HG03025 (cell line): ENCODE results near the gene ZDHHC8.
A peak's percentile ranks its signal among the peaks of the same experiment; 100 is the strongest.

ENCODE experiments used
- ATAC-seq: cut with Tn5 transposase; IDR thresholded peaks from one replicate; pipeline ENCODE4 v1.9.1; 2021; ENCODE audit warnings: mild to moderate bottlenecking, moderate library complexity; ENCODE audit not compliant: unreplicated experiment, low FRiP score

Gene ZDHHC8

DNA sequence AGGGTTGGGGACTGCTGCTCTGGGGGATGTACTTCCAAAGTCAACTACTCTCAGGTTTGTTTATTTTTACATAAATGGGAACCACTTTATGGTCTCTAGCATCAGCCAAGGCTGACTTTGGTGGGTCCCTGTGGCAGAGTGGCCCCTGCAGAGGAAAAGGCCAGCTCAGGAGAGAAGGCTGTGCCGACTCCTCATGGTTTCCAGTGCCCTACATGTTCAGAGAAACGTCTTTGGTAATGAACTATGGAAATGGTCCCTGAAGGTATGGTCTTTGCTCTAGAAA is 3.0 kb upstream of the ZDHHC8 start:
- ATAC-seq, result no peak

DNA sequence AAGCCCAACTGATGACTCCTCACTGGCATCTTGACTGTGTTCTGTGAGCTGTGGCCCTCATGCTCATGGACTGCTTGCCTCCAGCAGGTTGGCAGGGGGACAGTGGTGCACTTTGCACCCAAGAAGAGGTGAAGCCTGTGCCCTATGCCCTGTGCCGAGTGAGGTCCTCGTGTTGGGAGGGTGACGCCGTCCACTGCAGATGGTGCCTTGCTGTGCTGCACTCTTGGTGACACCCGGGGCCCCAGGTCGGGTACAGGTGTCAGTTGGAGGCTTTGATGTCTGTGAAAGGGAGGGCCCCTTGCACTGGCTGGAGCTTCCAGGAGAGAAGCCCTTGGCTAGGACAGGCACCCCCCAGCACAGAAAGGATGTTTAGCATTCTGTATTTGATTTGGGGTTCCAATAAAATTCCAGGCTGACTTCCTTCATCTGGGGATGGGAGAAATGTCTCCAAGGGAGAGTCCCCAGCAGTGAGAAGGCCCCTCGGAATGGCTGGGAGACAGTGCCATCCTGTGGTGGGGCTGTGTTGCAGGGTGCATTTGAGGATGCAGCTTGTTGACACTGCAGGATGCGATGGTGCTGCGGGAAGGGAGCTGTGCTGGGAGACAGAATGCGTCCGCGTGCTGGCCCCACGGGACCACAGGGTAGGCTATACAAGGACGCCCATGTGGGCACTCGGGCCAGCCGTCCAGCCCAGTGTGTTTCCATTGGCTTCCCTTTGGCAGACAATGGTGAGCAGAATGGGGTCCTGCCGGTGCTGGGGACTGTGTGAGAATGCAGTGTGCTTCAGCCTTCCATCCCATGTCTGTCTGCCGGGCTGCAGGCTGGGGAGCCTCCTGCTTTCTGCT is 2.5 kb upstream of the ZDHHC8 start:
- ATAC-seq, result no peak

DNA sequence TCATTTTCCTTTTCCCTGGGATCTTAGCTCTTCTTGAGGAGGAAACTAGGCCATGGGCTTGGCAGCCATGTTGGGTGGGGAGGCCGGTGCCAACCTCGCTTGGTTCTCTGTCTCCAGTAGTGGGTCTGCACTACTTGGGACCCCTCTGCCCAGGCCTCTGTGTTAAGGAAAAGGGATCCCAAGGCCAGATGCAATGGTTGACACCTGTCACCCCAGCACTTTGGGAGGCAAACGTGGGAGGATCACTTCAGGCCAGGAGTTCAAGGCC is 1.9 kb upstream of the ZDHHC8 start:
- ATAC-seq, result no peak

DNA sequence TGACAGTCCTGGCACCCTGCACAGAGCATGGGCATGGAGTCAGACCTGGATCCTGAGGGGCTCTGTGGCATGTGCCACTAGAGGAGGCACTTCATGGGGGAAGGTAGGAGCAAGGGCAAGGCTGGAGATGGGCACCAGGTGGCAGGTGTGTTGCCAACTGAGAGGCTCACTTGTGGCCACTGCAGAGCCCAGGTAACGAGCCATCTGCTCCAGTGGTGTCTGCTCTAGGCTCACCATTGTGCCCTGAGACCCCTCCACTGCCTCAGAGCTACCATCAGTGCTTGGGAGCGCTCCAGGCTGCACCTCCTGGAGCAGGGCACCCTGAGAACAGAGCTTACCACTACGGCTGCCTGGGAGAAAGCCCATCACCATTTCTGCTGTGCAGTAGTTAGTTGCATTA is 1.3 kb upstream of the ZDHHC8 start:
- ATAC-seq, result no peak

DNA sequence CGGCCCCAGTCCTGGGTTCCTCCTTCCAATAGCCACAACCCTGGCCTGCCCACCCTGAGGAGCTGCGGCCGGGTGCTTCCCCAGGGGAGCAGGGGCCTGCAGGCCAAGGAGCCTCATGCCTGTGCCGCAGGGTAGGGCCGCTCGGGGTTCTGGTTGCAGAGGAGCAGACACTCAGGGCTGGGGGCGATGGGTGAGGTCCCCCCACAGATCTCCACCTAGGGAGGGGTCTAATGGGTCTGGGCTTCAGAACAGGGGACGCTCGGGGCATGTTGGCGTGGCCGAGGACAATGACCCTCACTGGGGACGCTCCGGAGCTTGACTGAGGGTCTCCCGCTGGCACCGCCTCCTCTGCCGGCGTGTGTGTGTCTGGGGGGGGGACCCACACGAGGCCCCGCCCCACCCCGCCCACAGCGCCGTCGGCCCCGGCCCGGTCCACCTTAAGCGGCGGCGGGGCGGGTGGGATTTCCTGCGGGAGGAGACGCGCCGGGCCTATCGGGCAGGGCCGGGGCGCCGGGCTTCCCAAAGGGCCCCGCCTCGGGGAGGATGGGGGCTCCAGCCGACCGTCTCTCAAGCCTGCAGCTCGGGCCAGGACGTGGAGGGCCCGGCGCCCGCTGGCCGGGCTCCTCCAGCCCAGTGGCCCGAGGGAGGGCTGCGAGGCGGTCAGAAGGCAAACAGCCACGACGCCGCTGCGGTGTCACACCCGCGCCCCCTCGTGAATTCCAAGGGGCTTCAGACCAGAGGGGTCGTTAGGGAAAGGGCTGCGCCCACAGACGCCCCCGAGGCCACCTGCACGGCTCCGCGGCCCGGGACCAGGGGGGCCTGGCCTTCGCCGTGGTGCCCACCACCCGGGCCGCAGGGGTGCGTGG is 640 bp upstream of the ZDHHC8 start:
- ATAC-seq, result peak; percentile 39

DNA sequence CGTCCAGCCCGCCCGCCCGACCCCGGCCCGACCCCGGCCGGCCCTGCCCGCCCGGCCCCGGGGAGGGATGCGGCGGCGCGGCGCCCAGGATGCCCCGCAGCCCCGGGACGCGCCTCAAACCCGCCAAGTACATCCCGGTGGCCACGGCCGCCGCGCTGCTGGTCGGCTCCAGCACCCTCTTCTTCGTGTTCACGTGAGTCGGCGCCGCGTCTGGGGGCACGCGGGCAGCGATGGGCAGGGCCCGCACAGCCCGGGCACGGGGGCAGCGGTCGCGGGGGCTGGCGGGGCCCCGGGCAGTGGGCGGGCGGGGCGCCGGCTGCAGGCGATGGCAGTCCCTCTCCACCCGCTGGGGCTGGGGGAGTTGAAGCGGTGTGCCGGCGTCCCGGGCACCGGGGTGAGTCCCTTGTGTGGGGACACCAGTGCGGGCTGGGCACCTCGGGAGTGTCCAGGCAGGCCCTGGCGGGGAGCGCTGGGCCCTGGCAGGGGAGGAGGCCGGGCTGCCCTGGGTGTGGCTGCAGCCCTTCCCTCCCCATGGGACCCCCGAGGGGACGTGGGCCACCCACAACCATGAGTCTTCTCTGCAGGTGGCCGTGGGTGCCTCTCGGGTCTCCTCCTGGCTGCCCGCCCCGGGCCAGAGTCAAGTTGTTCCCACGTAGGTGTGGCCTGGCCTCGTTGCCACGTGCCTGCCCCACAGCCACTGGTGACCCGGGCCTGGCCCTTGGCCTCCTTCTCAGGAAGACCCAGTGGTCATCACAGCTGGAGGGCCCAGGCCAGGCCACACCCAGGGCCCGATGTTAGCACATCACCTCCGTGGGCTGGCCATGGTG is 468 bp downstream of the ZDHHC8 start:
- ATAC-seq, result no peak

DNA sequence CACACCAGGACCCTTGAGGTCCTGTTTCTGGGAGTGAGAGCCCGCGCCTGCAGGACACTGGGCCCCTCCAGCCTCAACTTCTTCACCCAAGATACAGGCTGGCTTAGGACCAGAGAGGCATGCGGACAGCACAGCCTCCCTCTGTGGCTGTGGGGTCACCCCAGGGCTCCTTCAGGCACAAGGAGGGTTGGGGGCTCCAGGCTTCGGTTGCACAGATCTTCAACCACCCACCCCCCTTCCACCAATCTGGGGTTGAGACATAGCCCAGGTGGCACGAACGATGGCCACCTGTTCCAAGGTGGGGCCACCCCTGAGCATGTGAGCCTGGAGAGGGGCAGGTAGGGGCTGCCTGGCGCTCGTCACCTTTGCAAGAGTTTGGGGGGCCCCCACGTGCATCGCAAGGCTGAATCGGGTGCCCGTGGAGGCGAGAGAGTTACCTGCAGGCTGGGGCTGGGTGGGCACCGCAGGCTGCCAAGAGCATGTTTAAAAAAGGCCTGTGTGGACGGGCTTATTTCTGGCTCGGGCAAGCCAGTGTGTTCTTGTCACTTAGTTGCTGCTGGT is 1.2 kb downstream of the ZDHHC8 start:
- ATAC-seq, result no peak

DNA sequence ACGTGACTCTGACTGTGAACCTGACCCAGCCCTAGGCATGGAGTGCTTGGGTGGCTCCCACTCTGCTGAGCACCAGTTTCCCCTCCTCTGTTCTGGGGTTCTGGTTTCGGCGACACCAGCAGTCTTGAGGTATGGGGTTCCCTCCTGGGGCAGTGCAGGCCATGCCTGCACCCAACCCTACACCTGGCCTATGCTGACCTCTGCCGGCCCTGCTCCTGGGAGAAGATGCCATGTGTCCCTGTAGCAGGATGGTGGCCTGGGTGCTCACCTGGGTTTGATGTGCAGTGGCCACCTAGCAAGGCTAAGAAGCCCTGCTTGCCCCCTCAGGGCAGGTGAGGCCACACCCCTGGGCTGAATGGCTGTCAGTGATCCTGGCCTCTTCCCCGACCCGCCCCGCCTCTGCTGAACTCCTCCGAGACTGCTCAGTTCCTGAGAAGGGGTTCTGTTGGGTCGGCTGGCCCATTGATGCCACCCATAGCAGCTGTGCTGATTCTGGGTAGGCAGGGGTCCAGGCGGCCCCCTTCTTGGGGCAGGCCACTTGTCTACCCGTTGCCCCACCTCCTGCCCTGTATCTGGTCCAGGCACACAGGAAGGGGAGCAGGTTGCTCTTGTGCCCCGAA is 2.4 kb downstream of the ZDHHC8 start:
- no peak for ATAC-seq

DNA sequence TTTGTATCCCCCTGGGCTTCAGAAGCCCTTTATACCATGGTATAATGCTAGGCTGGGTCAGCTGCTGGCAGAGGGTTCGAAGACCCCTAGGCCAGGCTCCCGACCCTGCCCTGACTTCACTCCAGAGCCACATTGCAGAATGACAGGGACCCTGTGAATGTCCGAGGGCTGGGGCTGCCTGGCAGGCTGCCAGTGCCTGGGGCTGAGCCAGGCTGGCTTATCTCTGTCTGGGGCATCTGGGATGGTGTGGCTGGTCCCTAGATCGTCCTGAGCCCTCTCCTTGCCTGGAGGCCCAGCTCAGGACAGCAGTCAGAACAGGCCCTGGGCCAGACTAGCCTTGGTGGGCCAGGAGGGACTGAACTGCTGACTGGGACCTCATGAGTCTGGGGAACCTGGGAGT is 3.7 kb downstream of the ZDHHC8 start:
- ATAC-seq, result no peak

DNA sequence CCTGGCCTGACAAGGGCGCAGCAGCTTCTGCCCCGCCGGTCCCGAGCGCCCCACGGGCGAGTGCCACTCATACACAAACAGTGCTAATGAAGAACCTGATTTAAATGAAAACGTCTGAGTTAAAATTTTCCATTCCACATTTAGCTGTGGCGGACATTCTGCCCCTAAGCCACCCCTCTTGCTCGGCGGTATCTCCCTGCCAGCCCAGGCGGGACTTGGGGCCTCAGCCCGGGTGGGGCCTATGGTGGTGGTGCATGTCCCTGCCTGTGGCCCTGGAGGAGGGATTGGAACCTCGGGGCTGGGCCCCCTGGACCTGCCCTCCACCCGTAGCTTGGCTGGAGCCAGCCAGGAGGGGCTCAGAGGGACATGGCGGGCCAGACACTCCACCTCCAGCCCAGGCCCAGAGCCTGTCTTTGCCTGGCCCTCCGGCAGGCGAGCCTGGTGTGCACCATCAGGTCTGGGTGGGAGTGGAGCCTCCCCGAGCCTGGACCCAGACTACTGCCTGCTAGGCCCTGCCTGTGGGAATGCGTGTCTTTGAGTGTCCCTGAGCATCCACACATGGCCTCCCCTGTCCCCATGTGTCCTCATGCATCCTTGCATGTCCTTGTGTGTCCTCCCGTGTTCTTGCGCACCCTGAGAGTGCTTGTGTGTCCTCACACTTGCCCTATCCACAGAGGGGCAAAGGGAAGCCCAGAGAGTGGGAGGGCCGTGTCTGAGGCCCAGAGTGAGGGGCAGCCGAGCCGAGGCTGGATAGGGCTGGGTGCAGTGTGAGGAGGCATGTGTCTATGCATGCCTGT is 4.4 kb downstream of the ZDHHC8 start:
- ATAC-seq, result no peak

DNA sequence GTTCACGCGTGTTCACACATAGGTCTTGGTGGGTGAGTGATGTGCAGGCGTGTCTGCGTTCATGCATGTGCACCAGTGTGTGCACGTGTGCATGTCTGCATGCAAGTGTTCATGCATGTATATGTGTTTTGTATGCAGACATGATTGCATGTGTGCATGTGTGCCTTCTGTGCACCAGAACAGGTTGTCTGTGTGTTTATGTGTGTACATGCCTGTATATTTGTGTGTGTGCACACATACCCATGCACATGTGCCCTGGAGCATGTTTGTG is 4.9 kb downstream of the ZDHHC8 start:
- no peak for ATAC-seq

DNA sequence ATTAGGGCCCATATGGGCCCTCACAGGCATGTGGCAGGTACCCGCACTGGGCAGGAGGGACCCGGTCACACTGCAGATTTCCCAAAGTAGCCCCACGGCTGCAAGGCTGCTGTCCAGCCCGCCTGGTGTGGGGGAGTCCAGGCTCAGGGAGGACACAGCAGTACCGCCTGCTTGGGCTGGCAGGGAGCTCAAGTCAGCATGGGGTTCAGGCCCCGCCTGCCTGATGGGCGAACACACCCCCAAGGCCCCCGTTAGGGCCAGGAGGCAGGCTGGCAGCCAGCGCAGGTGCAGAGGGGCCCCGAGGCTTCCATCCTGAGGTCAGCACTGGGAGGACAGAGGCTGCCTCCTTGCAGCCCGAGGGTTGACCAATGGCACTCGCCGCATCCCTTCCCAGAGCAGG is 5.5 kb downstream of the ZDHHC8 start:
- ATAC-seq, result no peak

DNA sequence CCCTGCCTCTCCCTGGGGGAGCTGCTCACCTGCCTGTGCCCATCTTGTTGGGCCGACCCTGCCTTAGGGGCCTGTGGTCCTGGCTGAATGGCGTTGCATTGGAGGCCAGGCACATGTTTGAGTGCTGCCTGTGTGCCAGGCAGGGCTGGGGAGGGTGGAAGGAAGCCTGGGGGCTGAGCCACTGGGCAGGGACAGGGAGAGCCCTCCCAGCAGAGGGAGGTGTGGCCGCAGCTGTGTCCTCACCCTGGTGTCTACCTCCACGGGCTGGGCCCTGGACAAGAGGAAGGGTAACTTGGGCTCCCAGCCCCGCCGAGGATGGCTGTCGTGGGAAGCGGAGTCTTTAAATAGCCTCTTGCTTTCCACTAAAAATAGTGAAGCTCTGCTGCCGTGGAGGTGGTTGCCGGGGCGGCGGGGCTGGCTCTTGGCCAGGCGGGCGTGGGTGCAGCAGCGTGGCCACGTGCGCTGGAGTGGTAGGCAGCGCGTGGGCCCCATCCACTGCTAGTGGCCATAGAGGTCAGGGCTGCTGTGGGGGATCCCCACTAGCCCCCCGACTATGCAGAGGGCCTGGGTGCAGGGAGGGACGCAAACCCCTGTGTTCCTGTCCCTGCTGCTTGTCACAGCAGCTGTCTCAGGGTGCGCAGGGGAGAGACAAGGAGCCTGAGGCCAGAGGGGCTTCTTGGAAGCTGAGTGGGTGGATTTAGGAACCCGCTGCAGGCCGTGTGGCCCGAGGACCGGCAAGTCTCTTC is 6.2 kb downstream of the ZDHHC8 start:
- ATAC-seq, result no peak

DNA sequence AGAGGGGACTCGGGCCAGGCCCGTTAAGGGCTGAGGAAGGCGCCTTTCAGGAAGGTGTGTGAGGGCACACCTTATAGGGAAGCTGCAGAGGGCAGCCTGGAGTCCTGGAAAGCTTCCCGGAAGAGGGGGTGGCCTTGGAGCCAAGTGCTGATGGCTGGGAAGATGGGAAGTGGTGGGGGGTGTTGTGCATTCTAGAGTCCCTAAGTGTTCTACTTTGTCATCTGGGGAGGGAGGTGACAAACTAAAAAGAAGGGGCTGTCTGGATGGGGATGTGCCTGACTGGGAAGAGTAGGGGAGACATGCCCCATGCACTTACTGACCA is 6.8 kb downstream of the ZDHHC8 start:
- no peak for ATAC-seq

DNA sequence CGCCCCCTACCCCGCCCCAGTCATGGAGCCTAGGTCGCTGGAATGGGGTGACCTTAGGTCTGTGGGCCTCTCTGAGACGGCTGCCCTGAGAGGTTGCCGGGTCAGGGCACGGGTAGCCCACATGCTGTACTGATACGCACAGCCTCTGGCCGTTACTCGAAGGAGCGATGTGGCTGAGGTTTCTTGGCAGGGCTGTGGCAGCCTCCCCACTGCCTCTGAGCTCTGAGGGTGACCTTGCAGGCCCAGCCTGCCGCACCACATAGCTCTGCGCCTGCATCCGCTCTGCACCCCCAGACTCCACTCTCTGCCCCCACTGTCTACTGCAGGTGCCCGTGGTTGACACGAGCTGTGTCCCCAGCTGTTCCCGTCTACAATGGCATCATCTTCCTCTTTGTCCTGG is 7.3 kb downstream of the ZDHHC8 start:
- ATAC-seq, result no peak

DNA sequence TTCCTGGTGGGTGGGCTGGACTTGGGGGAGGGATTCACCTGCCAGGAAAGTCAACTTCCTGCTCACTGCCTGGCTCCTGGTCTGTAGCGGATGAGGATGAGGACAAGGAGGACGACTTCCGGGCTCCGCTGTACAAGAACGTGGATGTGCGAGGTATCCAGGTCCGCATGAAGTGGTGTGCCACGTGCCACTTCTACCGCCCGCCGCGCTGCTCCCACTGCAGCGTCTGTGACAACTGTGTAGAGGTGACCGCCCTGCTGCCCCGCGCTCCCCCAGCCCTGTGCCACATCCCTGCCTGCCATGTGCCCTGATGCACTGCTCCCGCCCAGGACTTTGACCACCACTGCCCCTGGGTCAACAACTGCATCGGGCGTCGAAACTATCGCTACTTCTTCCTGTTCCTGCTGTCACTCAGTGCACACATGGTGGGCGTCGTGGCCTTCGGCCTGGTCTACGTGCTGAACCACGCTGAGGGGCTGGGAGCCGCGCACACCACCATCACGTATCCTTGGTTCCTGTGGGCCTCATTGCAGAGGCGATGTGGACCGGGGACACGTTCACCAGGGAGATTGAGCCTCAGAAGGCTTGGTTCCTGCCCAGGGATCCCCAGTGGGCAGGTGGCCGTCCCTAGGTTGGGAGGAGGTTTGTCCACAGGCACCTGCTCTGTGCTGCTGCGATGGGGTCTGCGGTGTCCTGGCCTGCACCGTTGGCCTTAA is 7.9 kb downstream of the ZDHHC8 start:
- no peak for ATAC-seq

DNA sequence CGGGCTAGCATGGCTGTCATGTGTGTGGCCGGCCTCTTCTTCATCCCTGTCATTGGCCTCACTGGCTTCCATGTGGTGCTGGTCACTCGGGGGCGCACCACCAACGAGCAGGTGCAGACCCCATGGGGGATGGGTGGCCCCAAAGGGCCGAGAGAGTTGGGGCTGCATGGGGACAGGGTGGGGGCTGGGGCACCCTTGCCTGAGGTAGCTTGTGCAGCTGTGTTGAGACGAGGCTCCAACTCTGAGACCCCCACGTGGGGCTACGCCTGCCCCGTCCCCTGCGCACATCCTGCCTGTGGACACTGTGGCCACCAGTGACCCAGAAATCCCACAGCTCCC is 8.5 kb downstream of the ZDHHC8 start:
- no peak for ATAC-seq

DNA sequence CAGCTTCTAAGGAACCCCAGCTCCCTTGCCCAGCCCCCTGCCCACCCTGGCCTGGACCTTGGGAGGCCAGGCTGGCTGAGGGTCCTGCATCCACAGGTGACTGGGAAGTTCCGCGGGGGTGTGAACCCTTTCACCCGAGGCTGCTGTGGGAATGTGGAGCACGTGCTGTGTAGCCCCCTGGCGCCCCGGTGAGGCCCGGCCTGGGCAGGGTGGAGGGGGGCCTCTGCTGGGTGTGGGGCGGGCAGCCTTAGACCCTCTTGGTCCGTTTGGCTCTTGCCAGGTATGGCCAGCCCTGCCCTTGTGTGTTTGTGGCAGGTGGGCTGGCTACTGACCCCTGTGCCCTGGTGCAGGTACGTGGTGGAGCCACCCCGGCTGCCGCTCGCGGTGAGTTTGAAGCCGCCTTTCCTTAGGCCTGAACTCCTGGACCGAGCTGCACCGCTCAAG is 8.9 kb downstream of the ZDHHC8 start:
- ATAC-seq, result no peak
